RCC 7860 (cell line): Measurements from ENCODE around the gene MRGPRF.

Experiments used
- DNase-seq: peaks from one replicate; pipeline ENCODE4 v3.0.0-alpha.2; 2015; ENCODE audit warnings: low spot score
- FAIRE-seq: peaks from 2 replicates; lab custom pipeline; 2012; peaks lifted over from hg19 to GRCh38; lab: Jason Lieb, UNC

Gene MRGPRF

GRCh38 chr11:68968306-68969250, 44.5 kb downstream of the MRGPRF start:
- FAIRE-seq (no peak), DNase-seq (no peak)

GRCh38 chr11:68966894-68967780, 45.9 kb downstream of the MRGPRF start:
- FAIRE-seq (no peak), DNase-seq (no peak)

- no peak for DNase-seq
- FAIRE-seq, result no peak
Observed at GRCh38 chr11:68965901-68966853, 46.9 kb downstream of the MRGPRF start.

GRCh38 chr11:68963779-68964178, 49.3 kb downstream of the MRGPRF start:
- no peak for FAIRE-seq
- no peak for DNase-seq

GRCh38 chr11:68962527-68963250, 50.4 kb downstream of the MRGPRF start:
- DNase-seq (no peak), FAIRE-seq (no peak)

- FAIRE-seq (no peak), DNase-seq (no peak)
Observed at GRCh38 chr11:68961245-68961644, 51.8 kb downstream of the MRGPRF start.

GRCh38 chr11:68960294-68961071, 52.6 kb downstream of the MRGPRF start:
- DNase-seq, result no peak
- no peak for FAIRE-seq

GRCh38 chr11:68959465-68960293, 53.4 kb downstream of the MRGPRF start:
- no peak for FAIRE-seq
- DNase-seq, result no peak

- no peak for FAIRE-seq
- no peak for DNase-seq
Observed at GRCh38 chr11:68958211-68958610, 54.8 kb downstream of the MRGPRF start.

- no peak for FAIRE-seq
- no peak for DNase-seq
Observed at GRCh38 chr11:68956547-68957254, 56.3 kb downstream of the MRGPRF start.

GRCh38 chr11:68956142-68956541, 56.9 kb downstream of the MRGPRF start:
- FAIRE-seq (no peak), DNase-seq (no peak)

- no peak for FAIRE-seq
- no peak for DNase-seq
Observed at GRCh38 chr11:68955607-68955958, 57.5 kb downstream of the MRGPRF start.

GRCh38 chr11:68954836-68955606, 58.0 kb downstream of the MRGPRF start:
- no peak for FAIRE-seq
- no peak for DNase-seq
